Measurements from ENCODE around the gene ICAM3. TPM values are rescaled to one million over a fixed set of nuclear protein-coding genes. Genes with fewer than 3 reads are reported as not detected.

The ICAM3 gene
- total RNA-seq, 1 experiment from 2014 or later, result 28.3 TPM

GRCh38 chr19:10343495-10343894 lies 4.1 kb upstream of the ICAM3 start:
- Histone ChIP-seq H2AK5ac (ENCODE audit: insufficient read length, low read length) (no peak overlapping the region), H3K27me3 (ENCODE audit: insufficient read depth, low read length) (no peaks in the 10 kb centered on the region), H4K8ac (replicated peaks; ENCODE audit: insufficient read length, low read depth, low read length) (no peak overlapping the region), H4K5ac (ENCODE audit: insufficient read length, low read depth, low read length) (no peak overlapping the region), H4K91ac (ENCODE audit: insufficient read length, low read depth, low read length) (no peak overlapping the region), H3K9ac (ENCODE audit: extremely low read depth, insufficient read length, low read length) (no peak overlapping the region), H3K79me2 (ENCODE audit: insufficient read depth, low read length) (no peaks in the 10 kb centered on the region), H2BK12ac (ENCODE audit: insufficient read length, low read depth, low read length) (no peak overlapping the region), H3K56ac (ENCODE audit: insufficient read length, low read depth, low read length) (no peak overlapping the region), H2BK120ac (ENCODE audit: low read depth, low read length, poor library complexity, severe bottlenecking) (no peak overlapping the region), H2BK20ac (ENCODE audit: low read depth, low read length, poor library complexity, severe bottlenecking) (no peak overlapping the region), H3K4me1 (ENCODE audit: insufficient read depth, low read length) (peaks cover 6% of the 10 kb centered on the region; the same call in 1 of the 2 replicates), H4K20me1 (ENCODE audit: control insufficient read depth, insufficient read depth, insufficient read length) (no peaks in the 10 kb centered on the region), H2BK5ac (ENCODE audit: insufficient read length, low read length) (no peak overlapping the region), H3K18ac (ENCODE audit: insufficient read length, low read depth, low read length) (no peak overlapping the region), H3T11ph (ENCODE audit: low read length) (no peak overlapping the region), H2AFZ (ENCODE audit: low read length) (no peak overlapping the region), H3K4me2 (ENCODE audit: insufficient read depth, insufficient read length, low read length) (no peak overlapping the region), H3K79me1 (ENCODE audit: insufficient read depth, low read depth, low read length, poor library complexity, severe bottlenecking) (no peaks in the 10 kb centered on the region), H3K14ac (ENCODE audit: insufficient read depth, low read length) (no peak overlapping the region), H2BK15ac (ENCODE audit: low read depth, low read length) (no peak overlapping the region), H3K4ac (ENCODE audit: low read depth, low read length) (no peak overlapping the region), H3K27ac (ENCODE audit: insufficient read length, low read depth, low read length) (no peak overlapping the region), H3K9me3 (ENCODE audit: control insufficient read depth, low read depth, low read length) (no peaks in the 10 kb centered on the region), H3K23ac (ENCODE audit: insufficient read length, low read depth, low read length) (no peak overlapping the region), H3K23me2 (ENCODE audit: insufficient read length, low read depth, low read length, poor library complexity, severe bottlenecking) (no peaks in the 10 kb centered on the region)
- no peaks in the 10 kb centered on the region for H3K27me3 Mint-ChIP-seq (ENCODE audit: low read depth)
- no peaks in the 10 kb centered on the region for H3K36me3 Mint-ChIP-seq (ENCODE audit: insufficient read depth in 1 of 3, low read depth in 3 of 3)
- H3K4me3 Mint-ChIP-seq, result no peak overlapping the region
- no peak for DNase-seq
- no peak for TF ChIP-seq CTCF (conservative IDR thresholded peaks at IDR 0.05)
- peaks cover 12 to 17% of the 10 kb centered on the region in 2 experiments for H3K4me1 Mint-ChIP-seq
- no CpG with 5 or more reads among the region's 2 CpGs for WGBS (ENCODE audit: extremely low coverage, insufficient read length, low lambda C conversion rate)
- H3K27ac Mint-ChIP-seq, result no peak overlapping the region
- no peaks in the 10 kb centered on the region for H3K9me3 Mint-ChIP-seq

Data from H9 (cell line).